HG03280 (cell line): ENCODE results near the gene FUZ.

Experiments
- ATAC-seq: cut with Tn5 transposase; IDR thresholded peaks from one replicate; pipeline ENCODE4 v1.9.1; 2021; ENCODE audit warnings: mild to moderate bottlenecking, moderate library complexity; ENCODE audit not compliant: unreplicated experiment

Gene FUZ

DNA sequence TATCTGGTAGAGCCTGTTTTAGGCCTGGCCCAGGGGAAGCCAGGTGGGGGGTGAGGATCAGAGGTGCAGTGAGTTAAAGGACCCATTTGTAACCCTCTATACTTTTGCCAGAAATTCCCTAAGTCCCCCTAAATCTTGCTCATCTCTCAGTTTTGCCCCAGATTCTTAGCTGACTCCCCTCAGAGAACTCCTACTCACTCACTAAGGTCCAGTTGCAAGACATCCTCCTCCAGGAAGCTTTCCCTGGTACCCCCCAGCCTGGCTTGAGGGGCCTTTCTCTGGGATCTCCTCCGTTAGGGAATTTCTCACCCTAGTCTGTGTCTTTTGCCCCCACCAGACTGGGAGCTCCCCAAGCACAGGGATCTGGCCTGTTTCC lies 51.9 kb downstream of the FUZ start:
- no peak for ATAC-seq

DNA sequence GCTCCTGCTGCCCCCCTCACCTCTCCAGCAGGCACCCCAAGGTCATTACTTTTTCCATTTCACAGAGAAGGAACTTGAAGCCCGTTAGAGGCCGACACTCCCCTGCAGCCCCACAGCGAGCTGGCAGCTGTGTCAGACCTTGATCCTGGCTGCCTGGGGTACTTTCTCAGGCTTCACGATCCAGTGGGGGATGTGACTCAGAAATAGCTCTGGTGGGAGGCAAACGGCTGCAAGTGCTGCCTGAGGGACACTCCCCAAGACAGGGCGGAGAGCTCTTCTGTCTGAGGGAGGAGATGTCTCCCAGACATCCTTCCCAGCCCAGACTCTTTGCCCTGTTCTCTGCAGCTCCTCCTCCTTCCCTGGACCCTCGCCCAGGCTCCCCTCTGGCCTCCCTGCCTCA lies 54.8 kb downstream of the FUZ start:
- ATAC-seq = no peak
